Liver (tissue), 9 donors: ENCODE measurements around the gene MEIS2. TPM values are rescaled to one million over a fixed set of nuclear protein-coding genes. Genes with fewer than 3 reads are reported as not detected.

Experiments
- DNase-seq: peaks from one replicate; pipeline ENCODE4 v3.0.0-alpha.2; 2017; ENCODE audit warnings: low spot score
- H3K27ac ChIP-seq, 2 donors: one replicate each; pipeline ENCODE4 v1.7.0; 2013; ENCODE audit warnings: inconsistent platforms in 2 of 2, low read length in 2 of 2, control low read depth in 1 of 2, low read depth in 1 of 2, mild to moderate bottlenecking in 1 of 2
- H3K27me3 ChIP-seq, 4 donors: one replicate each; pipeline versions ENCODE4 v1.6.1 to v1.7.0; 2013; ENCODE audit warnings: low read length in 3 of 4, inconsistent platforms in 1 of 4, mild to moderate bottlenecking in 1 of 4, moderate library complexity in 1 of 4; ENCODE audit not compliant: control insufficient read depth in 4 of 4, insufficient read depth in 4 of 4
- H3K36me3 ChIP-seq, 4 donors: one replicate each; pipeline versions ENCODE4 v1.6.1 to v1.7.0; 2013; ENCODE audit warnings: low read length in 3 of 4, mild to moderate bottlenecking in 3 of 4, low read depth in 1 of 4, moderate library complexity in 1 of 4; ENCODE audit not compliant: control insufficient read depth in 4 of 4, insufficient read depth in 3 of 4
- H3K4me1 ChIP-seq, 4 donors: one replicate each; pipeline versions ENCODE4 v1.6.1 to v1.7.0; 2013; ENCODE audit warnings: low read length in 3 of 4, mild to moderate bottlenecking in 3 of 4, moderate library complexity in 1 of 4; ENCODE audit not compliant: control insufficient read depth in 4 of 4, insufficient read depth in 4 of 4
- H3K4me3 ChIP-seq, 3 donors: one replicate each; pipeline versions ENCODE4 v1.6.1 to v1.7.0; 2013; ENCODE audit warnings: low read length in 3 of 3, control low read depth in 1 of 3, low read depth in 1 of 3, mild to moderate bottlenecking in 1 of 3
- H3K9ac ChIP-seq, 2 donors: one replicate each; pipeline ENCODE4 v1.7.0; 2013; ENCODE audit warnings: low read length in 2 of 2, mild to moderate bottlenecking in 2 of 2, moderate library complexity in 2 of 2, control low read depth in 1 of 2, low read depth in 1 of 2
- H3K9me3 ChIP-seq, 4 donors: one replicate each; pipeline versions ENCODE4 v1.6.1 to v1.7.0; 2013; ENCODE audit warnings: low read length in 3 of 4; ENCODE audit not compliant: control insufficient read depth in 4 of 4
- ATF3 ChIP-seq: IDR thresholded peaks from 2 replicates; pipeline ENCODE4 v1.6.1; 2016; ENCODE audit warnings: antibody characterized with exemption
- CTCF ChIP-seq: fragments of 150-350 bp; IDR thresholded peaks from 2 replicates; pipeline ENCODE4 v1.5.1; 2017; ENCODE audit warnings: improper control_type of control experiment, low read depth, low read length; ENCODE audit not compliant: missing input control
- EGR1 ChIP-seq, 2 donors: IDR thresholded peaks; 2 replicates each; pipeline ENCODE4 v1.6.1; 2016 to 2018; ENCODE audit warnings: antibody characterized with exemption in 2 of 2, low read depth in 2 of 2
- FOXA1 ChIP-seq: IDR thresholded peaks from 2 replicates; pipeline ENCODE4 v1.6.1; 2016; ENCODE audit warnings: antibody characterized with exemption
- FOXA2 ChIP-seq: IDR thresholded peaks from 2 replicates; pipeline ENCODE4 v1.6.1; 2016; ENCODE audit warnings: antibody characterized with exemption
- GABPA ChIP-seq, 2 donors: IDR thresholded peaks in 1 of 2; conservative IDR thresholded peaks in 1 of 2; 2 replicates each; pipeline ENCODE4 v1.6.1; 2016; ENCODE audit warnings: antibody characterized with exemption in 2 of 2, mild to moderate bottlenecking in 1 of 2, moderate library complexity in 1 of 2
- HNF4A ChIP-seq, 2 donors: conservative IDR thresholded peaks; 2 replicates each; pipeline ENCODE4 v1.6.1; 2016; ENCODE audit warnings: antibody characterized with exemption in 2 of 2, mild to moderate bottlenecking in 2 of 2
- HNF4G ChIP-seq: IDR thresholded peaks from 2 replicates; pipeline ENCODE4 v1.6.1; 2016; ENCODE audit warnings: antibody characterized with exemption
- JUND ChIP-seq, 2 donors: IDR thresholded peaks; 2 replicates each; pipeline ENCODE4 v1.6.1; 2016; ENCODE audit warnings: antibody characterized with exemption in 2 of 2
- MAX ChIP-seq: IDR thresholded peaks from 2 replicates; pipeline ENCODE4 v1.6.1; 2016; ENCODE audit warnings: antibody characterized with exemption
- NR2F2 ChIP-seq: IDR thresholded peaks from 2 replicates; pipeline ENCODE4 v1.6.1; 2016; ENCODE audit warnings: antibody characterized with exemption
- RAD21 ChIP-seq, 2 donors: IDR thresholded peaks; 2 replicates each; pipeline ENCODE4 v1.6.1; 2016; ENCODE audit warnings: antibody characterized with exemption in 2 of 2, mild to moderate bottlenecking in 2 of 2
- REST ChIP-seq: IDR thresholded peaks from 2 replicates; pipeline ENCODE4 v1.6.1; 2016; ENCODE audit warnings: antibody characterized with exemption, mild to moderate bottlenecking
- RXRA ChIP-seq, 2 donors: IDR thresholded peaks; 2 replicates each; pipeline ENCODE4 v1.6.1; 2017 to 2018; ENCODE audit warnings: antibody characterized with exemption in 2 of 2, mild to moderate bottlenecking in 1 of 2
- SP1 ChIP-seq: IDR thresholded peaks from 2 replicates; pipeline ENCODE4 v1.6.1; 2018; ENCODE audit warnings: antibody characterized with exemption, mild to moderate bottlenecking
- TAF1 ChIP-seq: conservative IDR thresholded peaks from 2 replicates; pipeline ENCODE4 v1.6.1; 2016; ENCODE audit warnings: antibody characterized with exemption, mild to moderate bottlenecking
- YY1 ChIP-seq: IDR thresholded peaks from 2 replicates; pipeline ENCODE4 v1.6.1; 2016; ENCODE audit warnings: antibody characterized with exemption, mild to moderate bottlenecking
- ZBTB33 ChIP-seq: IDR thresholded peaks from 2 replicates; pipeline ENCODE4 v1.6.1; 2016; ENCODE audit warnings: antibody characterized with exemption
- WGBS: extraction: QIAGEN DNeasy Blood & Tissue Kit; methylation state at CpG from one replicate; pipeline ENCODE4 v1.1.7; 2013; 5-methylcytosine and 5-hydroxymethylcytosine counted together
- polyA plus RNA-seq, 2 donors: library from polyadenylated mRNA; stranded (reverse) in 1 of 2; unstranded in 1 of 2; fragments of 200-250 nt in 1 of 2; fragments of >200 nt in 1 of 2; fragmentation: Nextera tagmentation in 1 of 2; extraction: Ambion mirVana in 1 of 2; gene quantifications; one replicate each; pipeline versions ENCODE4 v1.2.1 to v1.2.3, GENCODE V29; 2013 to 2015
- total RNA-seq, 2 donors: library from RNA; depleted of rRNA; stranded (reverse); fragments of >200 nt; gene quantifications; one replicate each; pipeline ENCODE4 v1.2.3, GENCODE V29; 2014
- donor health status: healthy.
- donor health status: healthy.
- donor health status: healthy.
- donor health status: healthy.
- donor health status: healthy.

MEIS2 gene
- total and polyA plus RNA-seq, 4 donors: 3.9 to 12.6 (median 7.6) TPM

- no peak for DNase-seq
- H3K27ac ChIP-seq: no peak overlapping the region
- 73% methylated on average over 4 of the region's 4 CpGs for WGBS
- no peaks in the 10 kb centered on the region for H3K27me3 ChIP-seq
- no peak for TF ChIP-seq TAF1
- peak; percentile 76 for TF ChIP-seq HNF4A (conservative IDR thresholded peaks at IDR 0.05)
- H3K4me1 ChIP-seq: peaks cover 0 to 10% (median 0%) of the 10 kb centered on the region in 4 donors
- peaks cover 0 to 2% (median 0%) of the 10 kb centered on the region in 4 donors for H3K36me3 ChIP-seq
- H3K9me3 ChIP-seq: no peaks in the 10 kb centered on the region
- H3K9ac ChIP-seq: no peak overlapping the region
- H3K4me3 ChIP-seq: no peak overlapping the region
These were observed 60.1 kb downstream of the MEIS2 start for GRCh38 chr15:37040072-37040742.

- Histone ChIP-seq H3K9ac (no peak overlapping the region), H3K27ac (no peak overlapping the region), H3K36me3 (peaks cover 0 to 2% (median 0%) of the 10 kb centered on the region in 4 donors), H3K9me3 (no peaks in the 10 kb centered on the region), H3K27me3 (no peaks in the 10 kb centered on the region), H3K4me1 (peaks cover 0 to 10% (median 0%) of the 10 kb centered on the region in 4 donors), H3K4me3 (no peak overlapping the region)
- WGBS: 97% methylated on average over 7 of the region's 7 CpGs
- no peak for TF ChIP-seq EGR1 (IDR thresholded peaks at IDR 0.05; ENCODE audit: low read depth in 2 of 2)
- TF ChIP-seq JUND (IDR thresholded peaks at IDR 0.05): no peak
- TF ChIP-seq RXRA (IDR thresholded peaks at IDR 0.05): no peak
- no peak for TF ChIP-seq CTCF
- no peak for TF ChIP-seq TAF1
- TF ChIP-seq HNF4G: no peak
- no peak for TF ChIP-seq RAD21 (IDR thresholded peaks at IDR 0.05)
- TF ChIP-seq ATF3: no peak
- no peak for TF ChIP-seq GABPA (IDR thresholded peaks at IDR 0.05 in 1 of 2, conservative IDR thresholded peaks at IDR 0.05 in 1 of 2)
- no peak for TF ChIP-seq FOXA1
- TF ChIP-seq HNF4A (conservative IDR thresholded peaks at IDR 0.05): no peak
- TF ChIP-seq ZBTB33: no peak
- TF ChIP-seq FOXA2: no peak
- TF ChIP-seq NR2F2: no peak
- TF ChIP-seq MAX: no peak
- TF ChIP-seq SP1: no peak
- no peak for TF ChIP-seq YY1
- no peak for TF ChIP-seq REST
- no peak for DNase-seq
These were observed 61.6 kb downstream of the MEIS2 start for GRCh38 chr15:37038716-37039106.
